SH-SY5Y (cell line): ENCODE measurements around the gene UBE2H.

Experiments used
- GATA2 ChIP-seq: IDR thresholded peaks from 2 replicates; pipeline ENCODE4 v1.6.1; 2011; ENCODE audit warnings: mild to moderate bottlenecking, low read depth, low read length
- GATA3 ChIP-seq: IDR thresholded peaks from 2 replicates; pipeline ENCODE4 v1.6.1; 2011; ENCODE audit warnings: low read depth, mild to moderate bottlenecking, low read length, moderate library complexity

DNA sequence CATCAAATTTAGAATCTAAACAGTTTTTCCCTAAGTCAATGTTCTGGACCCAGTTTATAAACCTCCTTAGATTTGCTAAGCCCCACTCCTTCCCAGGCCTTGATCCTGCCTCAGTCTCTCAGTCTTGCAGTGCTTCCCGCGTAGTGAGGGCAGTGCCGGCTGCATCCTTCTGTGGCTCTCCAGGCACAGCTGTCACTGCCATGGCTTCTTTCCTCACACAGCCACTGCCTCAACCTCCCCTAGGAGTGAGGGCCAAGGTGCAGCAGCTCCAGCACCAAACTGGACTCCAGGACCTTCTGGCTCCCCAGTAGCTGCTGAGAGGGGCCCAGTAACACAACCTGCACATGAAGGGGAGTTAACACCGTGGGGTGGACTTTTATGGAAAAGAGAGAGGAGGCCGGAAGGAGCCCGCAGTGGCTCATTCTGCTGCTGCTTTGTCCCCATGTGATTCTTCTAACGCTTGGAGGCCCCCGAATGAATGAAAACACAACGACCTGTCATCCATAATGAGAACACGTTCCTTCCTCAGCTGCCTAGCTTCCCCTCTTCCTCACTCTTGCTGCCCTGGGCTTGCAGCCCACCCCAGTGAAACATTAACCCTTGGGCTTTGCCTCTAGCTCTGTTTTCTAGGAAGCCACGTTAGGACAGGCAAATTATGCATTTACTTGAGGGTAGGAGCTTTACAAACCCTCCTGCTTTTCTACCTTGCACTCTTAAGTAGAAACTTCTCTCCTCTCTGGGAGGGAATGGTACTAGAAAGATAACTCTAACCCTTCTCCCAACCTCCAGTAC, 16.0 kb upstream of the UBE2H start:
- TF ChIP-seq GATA2 (no peak), GATA3 (no peak)
